ENCODE measurements around the gene NUP153. TPM values are rescaled to one million over a fixed set of nuclear protein-coding genes. Genes with fewer than 3 reads are reported as not detected.

NUP153 gene
- total RNA-seq, result 16.6 and 35.1 TPM in 2 replicates

DNA sequence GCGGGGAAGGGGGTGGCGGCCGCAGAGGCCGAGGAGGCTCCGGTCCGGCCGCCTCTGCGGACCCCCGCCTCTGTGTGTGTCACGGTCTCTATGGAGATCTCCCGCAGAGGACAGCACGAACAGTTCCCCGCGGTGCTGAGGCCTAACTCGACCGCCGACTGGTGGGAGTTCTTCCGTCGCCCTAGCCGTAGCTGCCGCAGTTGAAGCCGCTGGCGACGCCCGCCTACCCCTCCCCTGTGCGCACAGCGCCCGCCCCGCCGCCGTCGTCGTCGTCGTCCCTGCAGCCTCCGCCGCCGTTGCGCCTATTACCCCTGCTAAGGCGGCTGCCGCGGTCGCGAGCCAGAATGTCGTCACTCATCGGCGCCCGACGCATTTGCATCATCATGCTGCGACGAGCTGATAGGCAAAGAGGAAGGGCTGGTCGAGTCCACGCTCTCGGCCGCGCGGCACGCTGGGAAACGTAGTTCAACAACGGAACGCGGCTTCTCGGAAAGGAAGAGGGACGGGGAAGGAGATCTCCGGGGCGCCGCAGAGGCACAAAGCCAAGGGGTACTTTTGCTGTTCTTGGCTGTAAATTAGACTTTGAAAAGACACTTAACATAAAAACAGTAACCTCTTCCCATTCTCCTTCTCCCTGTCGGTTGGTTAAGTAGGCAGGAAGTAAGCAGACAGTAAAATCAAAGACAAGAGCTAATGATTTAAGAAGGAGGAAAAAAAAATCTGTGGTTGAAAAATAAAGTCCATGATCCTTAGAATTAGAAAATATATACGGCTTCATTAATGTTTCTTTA, at the start of gene NUP153:
NUP153 (minus strand) TSS at position 346 of the 791 bp plus-strand sequence. CDS start 538 bp downstream, outside the sequence.

GRCh38 chr6:17599877-17600526, 106.7 kb downstream of the NUP153 start, which contains the start of gene FAM8A1:
TSS of gene FAM8A1 (plus strand) at chr6:17600302. CDS start at chr6:17600410, 108 bp downstream.

Other genes starting within 250 kb of the NUP153 start
- gene FAM8A1, start 106.6 kb downstream of the NUP153 start, total RNA-seq, result 24.1 and 27.0 TPM in 2 replicates